GM21786 (cell line): ENCODE measurements around the gene PBX1.

ENCODE experiments used
- ATAC-seq: cut with Tn5 transposase; IDR thresholded peaks from one replicate; pipeline ENCODE4 v1.9.1; 2021; ENCODE audit not compliant: unreplicated experiment

Gene PBX1

GRCh38 chr1:164563721-164564360 lies 4.9 kb downstream of the PBX1 start:
- no peak for ATAC-seq

- no peak for ATAC-seq
These were observed 5.4 kb downstream of the PBX1 start for GRCh38 chr1:164564378-164564777.

GRCh38 chr1:164565357-164565756 lies 6.4 kb downstream of the PBX1 start:
- no peak for ATAC-seq

- ATAC-seq = no peak
These were observed 8.8 kb downstream of the PBX1 start for GRCh38 chr1:164567774-164568173.

GRCh38 chr1:164569241-164569640 lies 10.3 kb downstream of the PBX1 start:
- ATAC-seq = no peak

GRCh38 chr1:164569866-164570265 lies 10.9 kb downstream of the PBX1 start:
- no peak for ATAC-seq

GRCh38 chr1:164571333-164571732 lies 12.3 kb downstream of the PBX1 start:
- no peak for ATAC-seq

- ATAC-seq = no peak
These were observed 16.4 kb downstream of the PBX1 start for GRCh38 chr1:164575356-164575886.

- no peak for ATAC-seq
These were observed 17.6 kb downstream of the PBX1 start for GRCh38 chr1:164576291-164577271.

- no peak for ATAC-seq
These were observed 18.3 kb downstream of the PBX1 start for GRCh38 chr1:164577291-164577690.

- no peak for ATAC-seq
These were observed 19.7 kb downstream of the PBX1 start for GRCh38 chr1:164578479-164579200.

- no peak for ATAC-seq
These were observed 20.4 kb downstream of the PBX1 start for GRCh38 chr1:164579381-164579780.

- ATAC-seq = no peak
These were observed 22.8 kb downstream of the PBX1 start for GRCh38 chr1:164581762-164582161.

GRCh38 chr1:164583196-164583595 lies 24.2 kb downstream of the PBX1 start:
- ATAC-seq = no peak

- no peak for ATAC-seq
These were observed 25.0 kb downstream of the PBX1 start for GRCh38 chr1:164583835-164584539.

GRCh38 chr1:164586591-164586990 lies 27.6 kb downstream of the PBX1 start:
- ATAC-seq = no peak

- ATAC-seq = no peak
These were observed 28.9 kb downstream of the PBX1 start for GRCh38 chr1:164587617-164588501.

GRCh38 chr1:164588516-164589341 lies 29.7 kb downstream of the PBX1 start:
- ATAC-seq = no peak

- ATAC-seq = no peak
These were observed 30.4 kb downstream of the PBX1 start for GRCh38 chr1:164589408-164589807.
